Pancreas (tissue), 10 donors: ENCODE data around the gene VWA3B. TPM values are rescaled to one million over a fixed set of nuclear protein-coding genes. Genes with fewer than 3 reads are reported as not detected.

ENCODE experiments used
- ATAC-seq, 4 donors: fragments of 200-7000 bp; cut with Tn5 transposase; one replicate each; pipeline versions ENCODE4 v1.8.0 to v1.9.1; 2020; ENCODE audit warnings: mild to moderate bottlenecking in 4 of 4, moderate library complexity in 4 of 4
- DNase-seq, 6 donors: peaks; one replicate each; pipeline ENCODE4 v3.0.0-alpha.2; 2020
- FAIRE-seq: peaks from 2 replicates; lab custom pipeline; 2012; peaks lifted over from hg19 to GRCh38; lab: Jason Lieb, UNC
- H3K27ac ChIP-seq, 4 donors: fragments of 200-600 bp; sonication (generic); 1 replicate in 3 of 4; 2 replicates in 1 of 4; pipeline versions ENCODE4 v1.5.0 to v1.8.0; 2020
- H3K27me3 ChIP-seq, 4 donors: fragments of 200-600 bp; one replicate each; pipeline ENCODE4 v1.8.0; 2021
- H3K36me3 ChIP-seq, 3 donors: fragments of 200-600 bp; sonication (generic) in 1 of 3; one replicate each; pipeline versions ENCODE4 v1.5.0 to v1.8.0; 2020 to 2021
- H3K4me1 ChIP-seq, 3 donors: fragments of 200-600 bp; one replicate each; pipeline ENCODE4 v1.8.0; 2021
- H3K4me3 ChIP-seq, 4 donors: fragments of 200-600 bp; sonication (generic) in 2 of 4; one replicate each; pipeline versions ENCODE4 v1.5.0 to v1.8.0; 2020 to 2021
- H3K9me3 ChIP-seq, 4 donors: fragments of 200-600 bp; one replicate each; pipeline ENCODE4 v1.8.0; 2021
- WGBS, 2 donors: extraction: QIAGEN DNeasy Blood & Tissue Kit; methylation state at CpG; one replicate each; pipeline ENCODE4 v1.1.7; 2013; 5-methylcytosine and 5-hydroxymethylcytosine counted together
- intact Hi-C, 3 donors: fragments of 100-400 bp; cut with DNase I; formaldehyde crosslinking; loops; one replicate each; pipeline versions ENCODE4 v1.11.1 to v1.14.2; 2022
- polyA plus RNA-seq, 2 donors: library from polyadenylated mRNA; stranded (reverse); fragments of 200-250 nt; gene quantifications; one replicate each; pipeline ENCODE4 v1.2.3, GENCODE V29; 2013
- total RNA-seq, 6 donors: library from RNA; stranded (reverse); fragmentation: NEBNext Ultra II Directional in 4 of 6; extraction: Animal tissue kit (Norgen Biotek cat#: 25700) in 4 of 6; gene quantifications; one replicate each; pipeline versions ENCODE4 v1.2.1 to v1.2.4, GENCODE V29; 2021 to 2023
- TF ChIP-seq, protein P1 (sequence below), 4 donors: fragments of 200-600 bp; sonication (generic) in 3 of 4; IDR thresholded peaks; one replicate each; pipeline versions ENCODE4 v1.5.0 to v1.8.0; 2021; ENCODE audit warnings: antibody characterized with exemption in 4 of 4
- donor health status: healthy with polysubstance abuse.
- donor health status: DM: no; HTN: no; CAD: no; lungs with moderate emphysema.
- donor health status: DM: no; HTN: no; CAD: no.
- donor health status: control.
- donor health status: control.
- donor health status: Bipolar disorder and iron deficiency.
- donor health status: DM: yes; HTN: yes; CAD: no.
- donor health status: DM: no; HTN: no; CAD: no.
- donor health status: DM: no; HTN: no; CAD: no.
- donor health status: DM: yes; HTN: yes; CAD: no.

Gene VWA3B
- total and polyA plus RNA-seq, 8 donors: 0.04 to 0.24 (median 0.07) TPM; not detected in 5

DNA sequence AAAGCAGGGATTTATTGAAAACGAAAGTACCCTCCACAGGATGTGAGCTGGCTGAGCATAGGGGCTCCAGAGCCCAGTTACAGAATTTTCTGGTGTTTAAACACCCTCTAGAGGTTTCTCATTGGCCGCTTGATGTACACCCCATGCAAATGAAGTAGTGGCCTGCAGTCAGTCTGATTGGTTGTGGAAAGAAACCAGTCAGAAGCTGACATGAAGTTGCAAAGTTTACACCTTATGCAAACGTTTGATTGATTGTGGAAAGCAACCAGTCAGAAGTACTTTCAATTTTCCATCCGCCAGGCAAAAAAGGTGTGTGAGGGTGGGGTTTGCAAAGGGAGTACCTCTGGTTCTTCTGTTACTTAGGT, 62.3 kb downstream of the VWA3B start:
- Histone ChIP-seq H3K4me1 (no peaks in the 10 kb centered on the region), H3K27ac (peak overlapping the region in 1 of 4 donors; percentile 19), H3K4me3 (peak overlapping the region in 2 of 4 donors; percentile 6 to 20), H3K36me3 (no peaks in the 10 kb centered on the region), H3K27me3 (no peaks in the 10 kb centered on the region), H3K9me3 (no peaks in the 10 kb centered on the region)
- ATAC-seq: peak; percentile 95 to 99 (median 98)
- TF ChIP-seq, protein P1, sequence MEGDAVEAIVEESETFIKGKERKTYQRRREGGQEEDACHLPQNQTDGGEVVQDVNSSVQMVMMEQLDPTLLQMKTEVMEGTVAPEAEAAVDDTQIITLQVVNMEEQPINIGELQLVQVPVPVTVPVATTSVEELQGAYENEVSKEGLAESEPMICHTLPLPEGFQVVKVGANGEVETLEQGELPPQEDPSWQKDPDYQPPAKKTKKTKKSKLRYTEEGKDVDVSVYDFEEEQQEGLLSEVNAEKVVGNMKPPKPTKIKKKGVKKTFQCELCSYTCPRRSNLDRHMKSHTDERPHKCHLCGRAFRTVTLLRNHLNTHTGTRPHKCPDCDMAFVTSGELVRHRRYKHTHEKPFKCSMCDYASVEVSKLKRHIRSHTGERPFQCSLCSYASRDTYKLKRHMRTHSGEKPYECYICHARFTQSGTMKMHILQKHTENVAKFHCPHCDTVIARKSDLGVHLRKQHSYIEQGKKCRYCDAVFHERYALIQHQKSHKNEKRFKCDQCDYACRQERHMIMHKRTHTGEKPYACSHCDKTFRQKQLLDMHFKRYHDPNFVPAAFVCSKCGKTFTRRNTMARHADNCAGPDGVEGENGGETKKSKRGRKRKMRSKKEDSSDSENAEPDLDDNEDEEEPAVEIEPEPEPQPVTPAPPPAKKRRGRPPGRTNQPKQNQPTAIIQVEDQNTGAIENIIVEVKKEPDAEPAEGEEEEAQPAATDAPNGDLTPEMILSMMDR (IDR thresholded peaks at IDR 0.05): no peak
- FAIRE-seq: no peak
- intact Hi-C loops: no loop called here
- 19 to 28% methylated on average over 4 of the region's 4 CpGs for WGBS, 2 donors
- peak in 3 of 6 donors; percentile 36 to 53 (median 47) for DNase-seq

DNA sequence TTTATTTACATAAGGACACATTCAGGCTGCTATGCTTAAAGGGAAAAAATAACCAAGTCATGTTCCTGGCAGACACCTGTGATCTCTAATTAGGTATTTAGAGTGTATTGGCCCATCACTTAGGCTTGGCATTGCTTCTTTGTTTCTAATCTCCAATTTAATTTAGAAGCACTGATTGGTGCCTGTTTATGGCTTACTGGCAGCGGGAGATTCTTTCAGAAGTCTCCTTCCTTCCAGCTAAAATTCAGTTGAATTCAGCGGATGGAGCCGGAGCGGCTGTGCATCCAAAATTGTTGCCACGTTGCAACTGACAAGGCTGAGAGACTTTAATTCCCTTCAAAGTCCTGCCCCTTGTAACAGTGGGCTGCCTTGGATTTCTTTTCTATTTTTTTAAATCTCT, 66.5 kb downstream of the VWA3B start:
- Histone ChIP-seq H3K4me3 (no peak overlapping the region), H3K27me3 (no peaks in the 10 kb centered on the region), H3K4me1 (no peaks in the 10 kb centered on the region), H3K27ac (no peak overlapping the region), H3K9me3 (no peaks in the 10 kb centered on the region), H3K36me3 (no peaks in the 10 kb centered on the region)
- DNase-seq (no peak), ATAC-seq (no peak), FAIRE-seq (no peak)
- intact Hi-C loops: no loop called here
- WGBS, 2 donors: 86 to 87% methylated on average over 5 of the region's 5 CpGs
- TF ChIP-seq, protein P1 (IDR thresholded peaks at IDR 0.05): no peak

DNA sequence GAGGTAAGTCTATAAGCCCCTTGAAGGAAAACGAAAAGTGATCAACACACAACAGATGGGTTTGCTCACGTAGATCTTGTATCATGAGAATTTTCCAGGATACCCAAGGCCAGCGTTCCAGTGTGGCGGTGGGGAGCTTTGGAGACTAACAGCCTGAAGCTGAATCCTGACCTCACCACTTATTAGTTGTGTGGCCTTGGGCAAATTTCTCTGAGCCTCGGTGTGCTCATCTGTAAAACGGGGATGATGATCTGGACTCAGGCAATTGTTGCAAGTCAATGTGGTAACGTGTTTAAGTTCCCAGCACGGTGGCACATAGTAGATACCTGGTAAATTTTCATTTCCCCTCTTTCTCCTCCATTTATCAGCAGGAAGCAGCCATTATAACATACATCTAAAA, 68.3 kb downstream of the VWA3B start:
- H3K27ac ChIP-seq: no peak overlapping the region
- no peaks in the 10 kb centered on the region for H3K27me3 ChIP-seq
- TF ChIP-seq, protein P1 (IDR thresholded peaks at IDR 0.05): no peak
- FAIRE-seq (no peak), ATAC-seq (no peak), DNase-seq (no peak)
- no peaks in the 10 kb centered on the region for H3K4me1 ChIP-seq
- WGBS, 2 donors: 84 to 87% methylated on average over 8 of the region's 8 CpGs
- intact Hi-C loops: no loop called here
- H3K36me3 ChIP-seq: no peaks in the 10 kb centered on the region
- no peak overlapping the region for H3K4me3 ChIP-seq
- no peaks in the 10 kb centered on the region for H3K9me3 ChIP-seq

DNA sequence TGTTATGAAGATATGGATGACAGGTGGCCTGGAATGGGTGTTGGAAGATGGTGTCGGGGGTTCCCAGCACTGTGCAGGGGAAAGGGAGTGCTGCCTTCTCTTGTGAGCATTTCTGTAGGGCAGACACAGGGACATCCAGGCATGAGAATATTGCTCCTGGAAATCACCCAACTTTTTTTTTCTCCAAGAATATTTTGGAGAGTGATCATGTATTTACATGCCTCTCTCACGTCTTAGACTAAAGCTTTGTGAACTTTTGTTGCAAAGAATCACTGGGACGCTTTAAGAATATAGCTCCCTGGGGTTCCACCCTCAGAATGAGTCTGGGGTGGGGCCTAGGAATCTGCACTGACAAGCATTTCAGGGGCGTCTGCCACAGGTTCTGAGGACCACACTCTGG, 68.7 kb downstream of the VWA3B start:
- no peak for DNase-seq
- no peaks in the 10 kb centered on the region for H3K9me3 ChIP-seq
- H3K27ac ChIP-seq: no peak overlapping the region
- no peak for ATAC-seq
- no peaks in the 10 kb centered on the region for H3K4me1 ChIP-seq
- FAIRE-seq: no peak
- no peak overlapping the region for H3K4me3 ChIP-seq
- H3K27me3 ChIP-seq: no peaks in the 10 kb centered on the region
- intact Hi-C loops: no loop called here
- WGBS, 2 donors: 76 to 81% methylated on average over 4 of the region's 4 CpGs
- TF ChIP-seq, protein P1 (IDR thresholded peaks at IDR 0.05): no peak
- no peaks in the 10 kb centered on the region for H3K36me3 ChIP-seq

DNA sequence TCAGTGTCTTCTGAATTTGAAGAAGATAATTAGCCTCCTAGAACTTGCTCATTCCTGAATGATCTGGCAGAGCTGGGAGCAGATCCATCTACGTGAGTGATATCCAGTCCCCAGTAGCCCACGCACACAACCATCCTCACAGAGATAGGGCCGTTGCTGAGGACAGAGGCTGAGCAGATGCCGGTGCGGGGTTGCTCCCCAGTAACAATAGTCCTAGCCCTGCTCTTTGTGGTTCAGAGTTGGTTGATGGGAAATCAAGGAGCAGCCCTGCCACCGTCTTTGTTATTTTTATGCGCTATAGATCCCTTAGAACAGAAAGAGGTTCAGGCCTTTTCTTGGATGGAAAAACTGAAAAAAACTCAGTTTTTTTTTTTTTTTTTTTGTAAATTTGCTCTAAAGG, 69.3 kb downstream of the VWA3B start:
- intact Hi-C loops: no loop called here

More for the DNA sequence above, 69.3 kb downstream of the VWA3B start:
- FAIRE-seq (no peak), ATAC-seq (no peak), DNase-seq (no peak)
- WGBS, 2 donors: 92% methylated on average over 7 of the region's 7 CpGs
- no peaks in the 10 kb centered on the region for H3K9me3 ChIP-seq
- no peaks in the 10 kb centered on the region for H3K4me1 ChIP-seq
- no peaks in the 10 kb centered on the region for H3K27me3 ChIP-seq
- no peak overlapping the region for H3K27ac ChIP-seq
- no peak overlapping the region for H3K4me3 ChIP-seq
- TF ChIP-seq, protein P1 (IDR thresholded peaks at IDR 0.05): no peak
- H3K36me3 ChIP-seq: no peaks in the 10 kb centered on the region
